ENCODE data around the gene USP6NL. TPM values are rescaled to one million over a fixed set of nuclear protein-coding genes. Genes with fewer than 3 reads are reported as not detected.

Gene USP6NL
- total RNA-seq, 1 experiment from 2014 or later, result 21.4 TPM

DNA sequence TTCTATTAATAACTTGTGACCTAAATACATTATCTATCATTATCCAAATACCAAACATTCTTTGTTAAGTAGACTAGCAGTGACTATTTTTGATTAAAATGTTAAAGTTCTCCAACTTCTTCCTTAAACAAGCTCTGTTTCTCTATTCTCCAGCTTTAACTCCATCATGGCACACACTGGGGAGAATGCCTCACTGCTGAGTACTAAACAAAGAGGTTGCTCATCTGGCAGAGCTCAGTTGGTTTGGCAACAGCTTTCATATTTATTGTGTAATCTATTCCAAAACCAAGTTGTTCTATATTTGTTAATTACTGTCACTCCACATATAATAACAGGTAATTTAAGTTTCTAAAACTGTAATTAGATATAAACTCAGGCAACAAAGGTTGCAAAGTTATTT is 89.6 kb downstream of the USP6NL start (continued):
- TF ChIP-seq, protein P1, sequence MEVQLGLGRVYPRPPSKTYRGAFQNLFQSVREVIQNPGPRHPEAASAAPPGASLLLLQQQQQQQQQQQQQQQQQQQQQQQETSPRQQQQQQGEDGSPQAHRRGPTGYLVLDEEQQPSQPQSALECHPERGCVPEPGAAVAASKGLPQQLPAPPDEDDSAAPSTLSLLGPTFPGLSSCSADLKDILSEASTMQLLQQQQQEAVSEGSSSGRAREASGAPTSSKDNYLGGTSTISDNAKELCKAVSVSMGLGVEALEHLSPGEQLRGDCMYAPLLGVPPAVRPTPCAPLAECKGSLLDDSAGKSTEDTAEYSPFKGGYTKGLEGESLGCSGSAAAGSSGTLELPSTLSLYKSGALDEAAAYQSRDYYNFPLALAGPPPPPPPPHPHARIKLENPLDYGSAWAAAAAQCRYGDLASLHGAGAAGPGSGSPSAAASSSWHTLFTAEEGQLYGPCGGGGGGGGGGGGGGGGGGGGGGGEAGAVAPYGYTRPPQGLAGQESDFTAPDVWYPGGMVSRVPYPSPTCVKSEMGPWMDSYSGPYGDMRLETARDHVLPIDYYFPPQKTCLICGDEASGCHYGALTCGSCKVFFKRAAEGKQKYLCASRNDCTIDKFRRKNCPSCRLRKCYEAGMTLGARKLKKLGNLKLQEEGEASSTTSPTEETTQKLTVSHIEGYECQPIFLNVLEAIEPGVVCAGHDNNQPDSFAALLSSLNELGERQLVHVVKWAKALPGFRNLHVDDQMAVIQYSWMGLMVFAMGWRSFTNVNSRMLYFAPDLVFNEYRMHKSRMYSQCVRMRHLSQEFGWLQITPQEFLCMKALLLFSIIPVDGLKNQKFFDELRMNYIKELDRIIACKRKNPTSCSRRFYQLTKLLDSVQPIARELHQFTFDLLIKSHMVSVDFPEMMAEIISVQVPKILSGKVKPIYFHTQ (CRISPR knock-in tag; IDR thresholded peaks at IDR 0.05), result no peak

DNA sequence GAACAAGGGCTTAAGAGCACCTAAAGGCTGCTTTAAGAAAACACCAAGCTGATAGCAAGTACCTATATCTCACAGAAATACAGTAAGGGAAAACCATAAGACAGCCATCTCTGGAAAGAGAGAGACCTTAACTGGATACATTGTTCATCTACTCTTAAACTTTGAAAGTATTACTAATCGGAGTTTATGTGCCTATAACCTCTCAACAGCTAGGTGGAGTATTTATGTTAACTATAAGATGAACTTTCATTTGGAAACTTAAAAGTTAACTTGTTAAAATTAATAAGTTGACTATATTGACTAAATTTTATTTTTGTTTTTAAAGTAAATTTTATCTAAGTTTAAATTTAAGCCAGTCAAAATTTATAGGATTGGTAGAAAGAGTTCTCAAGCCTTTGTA is 90.6 kb downstream of the USP6NL start:
- H3K36me3 Mint-ChIP-seq, result peaks cover 1% of the 10 kb centered on the region
- H3K9me3 Mint-ChIP-seq, result no peaks in the 10 kb centered on the region
- POLR2A ChIA-PET, result no interaction called here
- DNase-seq (ENCODE audit: low spot score) (no peak), ATAC-seq (no peak)
- H3K4me3 Mint-ChIP-seq, result no peak overlapping the region
- no peaks in the 10 kb centered on the region for H3K27me3 Mint-ChIP-seq (ENCODE audit: low read depth)
- H3K4me1 Mint-ChIP-seq, result peaks cover 6% of the 10 kb centered on the region
- TF ChIP-seq, protein P2, sequence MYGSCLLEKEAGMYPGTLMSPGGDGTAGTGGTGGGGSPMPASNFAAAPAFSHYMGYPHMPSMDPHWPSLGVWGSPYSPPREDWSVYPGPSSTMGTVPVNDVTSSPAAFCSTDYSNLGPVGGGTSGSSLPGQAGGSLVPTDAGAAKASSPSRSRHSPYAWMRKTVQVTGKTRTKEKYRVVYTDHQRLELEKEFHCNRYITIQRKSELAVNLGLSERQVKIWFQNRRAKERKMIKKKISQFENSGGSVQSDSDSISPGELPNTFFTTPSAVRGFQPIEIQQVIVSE (CRISPR knock-in tag; IDR thresholded peaks at IDR 0.05; ENCODE audit: borderline replicate concordance), result no peak
- TF ChIP-seq GTF2I (CRISPR knock-in tag; conservative IDR thresholded peaks at IDR 0.05) (no peak), GRHL2 (CRISPR knock-in tag; IDR thresholded peaks at IDR 0.05; ENCODE audit: insufficient replicate concordance, severe bottlenecking) (no peak), ZNF416 (CRISPR knock-in tag; IDR thresholded peaks at IDR 0.05) (no peak), ZNF232 (CRISPR knock-in tag; IDR thresholded peaks at IDR 0.05) (no peak), MYBL2 (CRISPR knock-in tag; IDR thresholded peaks at IDR 0.05) (no peak), EMX1 (CRISPR knock-in tag; IDR thresholded peaks at IDR 0.05) (no peak), SMAD4 (CRISPR knock-in tag; IDR thresholded peaks at IDR 0.05) (no peak), ZNF121 (CRISPR knock-in tag; IDR thresholded peaks at IDR 0.05) (no peak), PRRX2 (CRISPR knock-in tag; IDR thresholded peaks at IDR 0.05) (no peak)
- TF ChIP-seq, protein P3, sequence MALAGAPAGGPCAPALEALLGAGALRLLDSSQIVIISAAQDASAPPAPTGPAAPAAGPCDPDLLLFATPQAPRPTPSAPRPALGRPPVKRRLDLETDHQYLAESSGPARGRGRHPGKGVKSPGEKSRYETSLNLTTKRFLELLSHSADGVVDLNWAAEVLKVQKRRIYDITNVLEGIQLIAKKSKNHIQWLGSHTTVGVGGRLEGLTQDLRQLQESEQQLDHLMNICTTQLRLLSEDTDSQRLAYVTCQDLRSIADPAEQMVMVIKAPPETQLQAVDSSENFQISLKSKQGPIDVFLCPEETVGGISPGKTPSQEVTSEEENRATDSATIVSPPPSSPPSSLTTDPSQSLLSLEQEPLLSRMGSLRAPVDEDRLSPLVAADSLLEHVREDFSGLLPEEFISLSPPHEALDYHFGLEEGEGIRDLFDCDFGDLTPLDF (CRISPR knock-in tag; IDR thresholded peaks at IDR 0.05), result no peak
- TF ChIP-seq, protein P4, sequence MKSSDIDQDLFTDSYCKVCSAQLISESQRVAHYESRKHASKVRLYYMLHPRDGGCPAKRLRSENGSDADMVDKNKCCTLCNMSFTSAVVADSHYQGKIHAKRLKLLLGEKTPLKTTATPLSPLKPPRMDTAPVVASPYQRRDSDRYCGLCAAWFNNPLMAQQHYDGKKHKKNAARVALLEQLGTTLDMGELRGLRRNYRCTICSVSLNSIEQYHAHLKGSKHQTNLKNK (CRISPR knock-in tag; IDR thresholded peaks at IDR 0.05), result no peak
- H3K27ac Mint-ChIP-seq, result no peak overlapping the region
- CTCF ChIA-PET, result no interaction called here

DNA sequence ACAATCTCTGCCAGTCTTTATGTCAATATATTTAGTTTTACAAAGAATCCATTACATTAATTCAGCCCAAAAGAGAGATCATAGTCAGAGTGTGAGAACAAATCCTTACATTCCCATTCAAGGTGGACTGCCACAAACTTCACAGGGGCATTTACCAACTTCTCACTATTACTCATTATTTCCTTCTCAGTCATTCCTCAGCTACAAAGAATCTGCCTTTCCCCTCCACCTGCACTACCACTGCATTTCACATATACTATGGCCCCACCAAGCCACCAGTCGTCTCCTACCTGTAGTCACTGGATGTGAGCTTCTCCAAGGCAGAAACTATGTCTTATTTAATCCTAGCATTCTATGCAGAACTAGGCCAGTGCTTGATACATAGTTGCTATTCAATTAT is 94.3 kb downstream of the USP6NL start:
- POLR2A ChIA-PET, result no interaction called here
- H3K4me3 Mint-ChIP-seq, result no peak overlapping the region
- H3K36me3 Mint-ChIP-seq, result no peaks in the 10 kb centered on the region
- H3K9me3 Mint-ChIP-seq, result no peaks in the 10 kb centered on the region
- DNase-seq (ENCODE audit: low spot score) (no peak), ATAC-seq (no peak)
- CTCF ChIA-PET, result interaction anchor here (0.9 to 1.0 kb wide), 2 partner anchors 12 to 208 kb away, joined by 3 to 4 read pairs; no protein-coding TSS in a partner anchor
- peaks cover 6% of the 10 kb centered on the region for H3K4me1 Mint-ChIP-seq
- no peaks in the 10 kb centered on the region for H3K27me3 Mint-ChIP-seq (ENCODE audit: low read depth)
- H3K27ac Mint-ChIP-seq, result peak overlapping the region; percentile 39; the same call in 1 of the 2 replicates
- TF ChIP-seq ZNF121 (CRISPR knock-in tag; IDR thresholded peaks at IDR 0.05) (no peak), ZNF671 (CRISPR knock-in tag; IDR thresholded peaks at IDR 0.05) (no peak), NR3C1 (CRISPR knock-in tag; conservative IDR thresholded peaks at IDR 0.05; ENCODE audit: low read depth) (no peak), ZNF138 (CRISPR knock-in tag; conservative IDR thresholded peaks at IDR 0.05) (no peak), ATF1 (CRISPR knock-in tag; IDR thresholded peaks at IDR 0.05) (no peak), JUN (CRISPR knock-in tag; IDR thresholded peaks at IDR 0.05) (no peak)
- TF ChIP-seq, protein P5, sequence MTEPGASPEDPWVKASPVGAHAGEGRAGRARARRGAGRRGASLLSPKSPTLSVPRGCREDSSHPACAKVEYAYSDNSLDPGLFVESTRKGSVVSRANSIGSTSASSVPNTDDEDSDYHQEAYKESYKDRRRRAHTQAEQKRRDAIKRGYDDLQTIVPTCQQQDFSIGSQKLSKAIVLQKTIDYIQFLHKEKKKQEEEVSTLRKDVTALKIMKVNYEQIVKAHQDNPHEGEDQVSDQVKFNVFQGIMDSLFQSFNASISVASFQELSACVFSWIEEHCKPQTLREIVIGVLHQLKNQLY (CRISPR knock-in tag; IDR thresholded peaks at IDR 0.05), result no peak
- TF ChIP-seq, protein P6, sequence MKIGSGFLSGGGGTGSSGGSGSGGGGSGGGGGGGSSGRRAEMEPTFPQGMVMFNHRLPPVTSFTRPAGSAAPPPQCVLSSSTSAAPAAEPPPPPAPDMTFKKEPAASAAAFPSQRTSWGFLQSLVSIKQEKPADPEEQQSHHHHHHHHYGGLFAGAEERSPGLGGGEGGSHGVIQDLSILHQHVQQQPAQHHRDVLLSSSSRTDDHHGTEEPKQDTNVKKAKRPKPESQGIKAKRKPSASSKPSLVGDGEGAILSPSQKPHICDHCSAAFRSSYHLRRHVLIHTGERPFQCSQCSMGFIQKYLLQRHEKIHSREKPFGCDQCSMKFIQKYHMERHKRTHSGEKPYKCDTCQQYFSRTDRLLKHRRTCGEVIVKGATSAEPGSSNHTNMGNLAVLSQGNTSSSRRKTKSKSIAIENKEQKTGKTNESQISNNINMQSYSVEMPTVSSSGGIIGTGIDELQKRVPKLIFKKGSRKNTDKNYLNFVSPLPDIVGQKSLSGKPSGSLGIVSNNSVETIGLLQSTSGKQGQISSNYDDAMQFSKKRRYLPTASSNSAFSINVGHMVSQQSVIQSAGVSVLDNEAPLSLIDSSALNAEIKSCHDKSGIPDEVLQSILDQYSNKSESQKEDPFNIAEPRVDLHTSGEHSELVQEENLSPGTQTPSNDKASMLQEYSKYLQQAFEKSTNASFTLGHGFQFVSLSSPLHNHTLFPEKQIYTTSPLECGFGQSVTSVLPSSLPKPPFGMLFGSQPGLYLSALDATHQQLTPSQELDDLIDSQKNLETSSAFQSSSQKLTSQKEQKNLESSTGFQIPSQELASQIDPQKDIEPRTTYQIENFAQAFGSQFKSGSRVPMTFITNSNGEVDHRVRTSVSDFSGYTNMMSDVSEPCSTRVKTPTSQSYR (CRISPR knock-in tag; IDR thresholded peaks at IDR 0.05), result no peak
- TF ChIP-seq, protein P7, sequence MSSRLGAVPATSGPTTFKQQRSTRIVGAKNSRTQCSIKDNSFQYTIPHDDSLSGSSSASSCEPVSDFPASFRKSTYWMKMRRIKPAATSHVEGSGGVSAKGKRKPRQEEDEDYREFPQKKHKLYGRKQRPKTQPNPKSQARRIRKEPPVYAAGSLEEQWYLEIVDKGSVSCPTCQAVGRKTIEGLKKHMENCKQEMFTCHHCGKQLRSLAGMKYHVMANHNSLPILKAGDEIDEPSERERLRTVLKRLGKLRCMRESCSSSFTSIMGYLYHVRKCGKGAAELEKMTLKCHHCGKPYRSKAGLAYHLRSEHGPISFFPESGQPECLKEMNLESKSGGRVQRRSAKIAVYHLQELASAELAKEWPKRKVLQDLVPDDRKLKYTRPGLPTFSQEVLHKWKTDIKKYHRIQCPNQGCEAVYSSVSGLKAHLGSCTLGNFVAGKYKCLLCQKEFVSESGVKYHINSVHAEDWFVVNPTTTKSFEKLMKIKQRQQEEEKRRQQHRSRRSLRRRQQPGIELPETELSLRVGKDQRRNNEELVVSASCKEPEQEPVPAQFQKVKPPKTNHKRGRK (CRISPR knock-in tag; IDR thresholded peaks at IDR 0.05; ENCODE audit: borderline replicate concordance), result no peak
- TF ChIP-seq, protein P1 (CRISPR knock-in tag; IDR thresholded peaks at IDR 0.05), result no peak
